GDM1 (cell line): ENCODE results near the gene HSPG2.
"Not testable (repeated sequence)": the region's sequence is repeated elsewhere in the genome, so short reads cannot be mapped to it uniquely, and the experiment has no call there.

ENCODE experiments used
- DNase-seq: peaks from one replicate; lab custom pipeline; 2025; lab: John Stamatoyannopoulos, UW

HSPG2 gene

GRCh38 chr1:21823980-21824702 lies 113.0 kb downstream of the HSPG2 start:
- no peak for DNase-seq

GRCh38 chr1:21823206-21823979 lies 113.7 kb downstream of the HSPG2 start:
- DNase-seq = no peak

GRCh38 chr1:21822349-21822748 lies 114.8 kb downstream of the HSPG2 start:
- DNase-seq = no peak

GRCh38 chr1:21821385-21822019 lies 115.6 kb downstream of the HSPG2 start:
- no peak for DNase-seq

- no peak for DNase-seq
Measured at GRCh38 chr1:21820597-21821232, 116.4 kb downstream of the HSPG2 start.

- DNase-seq = peak; percentile 25
Measured at GRCh38 chr1:21818656-21819055, 118.5 kb downstream of the HSPG2 start.

GRCh38 chr1:21816602-21817302 lies 120.4 kb downstream of the HSPG2 start:
- no peak for DNase-seq

- no peak for DNase-seq
Measured at GRCh38 chr1:21815724-21816321, 121.3 kb downstream of the HSPG2 start.

- no peak for DNase-seq
Measured at GRCh38 chr1:21814981-21815582, 122.0 kb downstream of the HSPG2 start.

- no peak for DNase-seq
Measured at GRCh38 chr1:21814241-21814918, 122.7 kb downstream of the HSPG2 start.

- no peak for DNase-seq
Measured at GRCh38 chr1:21813542-21813941, 123.6 kb downstream of the HSPG2 start.

GRCh38 chr1:21811875-21812305 lies 125.2 kb downstream of the HSPG2 start, which contains the start of gene LDLRAD2:
Gene LDLRAD2, plus strand, starts transcription at chr1:21812265. Its CDS starts 187 bp downstream, at chr1:21812452.
- no peak for DNase-seq

- no peak for DNase-seq
Measured at GRCh38 chr1:21804536-21804935, 132.6 kb downstream of the HSPG2 start.

- no peak for DNase-seq
Measured at GRCh38 chr1:21801100-21801499, 136.0 kb downstream of the HSPG2 start.

- DNase-seq = no peak
Measured at GRCh38 chr1:21799730-21800129, 137.4 kb downstream of the HSPG2 start.

GRCh38 chr1:21795075-21795474 lies 142.0 kb downstream of the HSPG2 start:
- no peak for DNase-seq

- no peak for DNase-seq
Measured at GRCh38 chr1:21794656-21795055, 142.5 kb downstream of the HSPG2 start.

- DNase-seq = no peak
Measured at GRCh38 chr1:21793104-21793503, 144.0 kb downstream of the HSPG2 start.

GRCh38 chr1:21786640-21787039 lies 150.5 kb downstream of the HSPG2 start:
- no peak for DNase-seq

- not testable (repeated sequence) for DNase-seq
Measured at GRCh38 chr1:21785764-21786163, 151.3 kb downstream of the HSPG2 start.
